ENCODE data around the gene SLC35E3. TPM values are rescaled to one million over a fixed set of nuclear protein-coding genes. Genes with fewer than 3 reads are reported as not detected.

SLC35E3 gene
- total RNA-seq: 2.2 and 5.5 TPM in 2 replicates

GRCh38 chr12:68745904-68746571, at the start of gene SLC35E3:
Gene SLC35E3 (plus strand): TSS chr12:68746176. CDS start chr12:68746378, 202 bp downstream.

DNA sequence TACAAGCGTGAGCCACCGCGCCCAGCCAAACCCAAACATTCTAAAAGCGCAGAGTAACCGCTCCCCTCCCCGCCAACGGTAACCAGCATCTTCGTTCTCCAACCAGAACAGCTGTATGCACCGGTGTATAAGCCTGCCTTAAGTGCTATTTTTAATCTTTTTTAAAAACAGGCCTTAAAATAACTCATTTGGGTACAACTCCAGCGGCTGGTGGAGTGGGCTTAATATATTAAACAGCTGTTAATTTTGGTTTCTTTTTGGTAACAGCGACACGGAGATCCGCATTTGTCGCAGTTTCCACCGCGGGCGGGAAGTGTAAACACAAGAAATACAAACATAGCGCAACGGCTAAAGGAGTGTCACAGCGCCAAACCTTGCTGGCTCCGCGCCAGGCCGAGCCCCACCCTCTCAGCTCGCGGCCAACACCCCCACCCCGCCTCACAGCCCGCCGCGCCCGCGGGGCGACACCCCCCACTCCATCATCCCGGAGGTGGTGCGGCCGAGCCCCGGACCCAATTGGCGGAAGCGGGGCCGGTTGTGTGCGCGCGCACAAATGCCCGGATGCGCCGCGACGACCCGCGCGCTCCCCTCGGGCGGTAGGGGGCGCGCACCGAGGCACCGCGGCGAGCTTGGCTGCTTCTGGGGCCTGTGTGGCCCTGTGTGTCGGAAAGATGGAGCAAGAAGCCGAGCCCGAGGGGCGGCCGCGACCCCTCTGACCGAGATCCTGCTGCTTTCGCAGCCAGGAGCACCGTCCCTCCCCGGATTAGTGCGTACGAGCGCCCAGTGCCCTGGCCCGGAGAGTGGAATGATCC, 61.8 kb downstream of the SLC35E3 start, which contains the start of gene MDM2:
Gene MDM2, plus strand, starts transcription at position 602 of the 812 bp plus-strand sequence. CDS start 301 bp downstream, outside the sequence.

Other genes with a start within 250 kb of the SLC35E3 start
- gene RAP1B, start 135.3 kb upstream of the SLC35E3 start, total RNA-seq: 217 and 246 TPM in 2 replicates
- 19.6 and 28.9 TPM in 2 replicates for gene NUP107, start 59.2 kb upstream of the SLC35E3 start, total RNA-seq
- gene MDM2, start 62.0 kb downstream of the SLC35E3 start, total RNA-seq: 61.0 and 82.8 TPM in 2 replicates
- gene CPM, start 187.0 kb downstream of the SLC35E3 start, total RNA-seq: 5.6 and 9.4 TPM in 2 replicates